H1 (cell line): ENCODE data around the gene ADRA2C. TPM values are rescaled to one million over a fixed set of nuclear protein-coding genes. Genes with fewer than 3 reads are reported as not detected.

Experiments used
- HDAC2 ChIP-seq, 2 experiments: fragments of 300-600 bp in 1 of 2; sonication (generic) in 1 of 2; IDR thresholded peaks; 2 replicates each; pipeline ENCODE4 v1.6.1; 2011 to 2012; ENCODE audit warnings: low read depth in 2 of 2, low read length in 2 of 2, mild to moderate bottlenecking in 2 of 2, moderate library complexity in 2 of 2, borderline replicate concordance in 1 of 2, inconsistent platforms in 1 of 2
- KDM4A ChIP-seq: IDR thresholded peaks from one replicate; pipeline ENCODE4 v1.7.1; 2012; ENCODE audit warnings: low read depth, mild to moderate bottlenecking, moderate library complexity, low read length, inconsistent platforms; ENCODE audit not compliant: severe bottlenecking
- polyA plus RNA-seq, 7 experiments: library from polyadenylated mRNA; depleted of rRNA in 3 of 7; stranded (reverse) in 5 of 7; unstranded in 2 of 7; fragments of >200 nt in 5 of 7; fragments of 200-250 nt in 2 of 7; gene quantifications; 1 replicate in 5 of 7; 2 replicates in 1 of 7; 4 replicates in 1 of 7; pipeline versions ENCODE4 v1.2.1 to v1.2.3, GENCODE V29; 2011 to 2013; ENCODE audit warnings: missing spikeins in 2 of 7, mixed read lengths in 2 of 7
- total RNA-seq: library from RNA; stranded (reverse); fragmentation: NEBNext Ultra II Directional; extraction: Animal tissue kit (Norgen Biotek cat#: 25700); gene quantifications from 2 replicates; pipeline ENCODE4 v1.2.1, GENCODE V29; 2021

ADRA2C gene
- total and polyA plus RNA-seq, 2 of the 8 experiments (the other 6 are each of a cell fraction or from before 2014, with no cell fraction given): 14.6 to 14.8 TPM

DNA sequence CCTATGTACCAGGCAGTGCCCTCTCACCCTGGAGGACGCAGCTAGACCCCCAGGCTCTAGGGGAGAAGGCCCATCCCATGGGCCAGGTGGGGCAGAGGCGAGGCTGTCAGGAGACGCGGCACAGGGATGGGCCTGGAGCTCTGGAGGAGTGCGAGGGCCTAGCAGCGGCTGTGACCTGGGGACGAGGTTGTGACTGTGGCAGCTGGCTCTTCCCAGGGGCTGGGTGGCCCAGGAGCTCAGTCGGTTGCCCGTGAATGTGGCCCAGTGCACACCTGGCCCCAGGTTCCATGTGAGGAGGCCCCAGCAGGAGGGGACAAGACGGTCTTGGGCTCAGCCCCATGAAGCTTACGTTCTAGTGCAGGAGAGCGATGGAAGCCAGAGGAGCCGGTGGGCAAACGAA, 31.0 kb upstream of the ADRA2C start (continued):
- TF ChIP-seq KDM4A: no peak
- no peak for TF ChIP-seq HDAC2 (IDR thresholded peaks at IDR 0.05; ENCODE audit: borderline replicate concordance in 1 of 2, low read depth in 2 of 2, low read length in 2 of 2)
